Measurements from ENCODE around the gene WDR27. TPM values are rescaled to one million over a fixed set of nuclear protein-coding genes. Genes with fewer than 3 reads are reported as not detected.

Gene WDR27
- polyA plus RNA-seq, 2 of the 4 experiments (the other 2 are of a cell fraction) = 18.9 to 36.1 TPM

DNA sequence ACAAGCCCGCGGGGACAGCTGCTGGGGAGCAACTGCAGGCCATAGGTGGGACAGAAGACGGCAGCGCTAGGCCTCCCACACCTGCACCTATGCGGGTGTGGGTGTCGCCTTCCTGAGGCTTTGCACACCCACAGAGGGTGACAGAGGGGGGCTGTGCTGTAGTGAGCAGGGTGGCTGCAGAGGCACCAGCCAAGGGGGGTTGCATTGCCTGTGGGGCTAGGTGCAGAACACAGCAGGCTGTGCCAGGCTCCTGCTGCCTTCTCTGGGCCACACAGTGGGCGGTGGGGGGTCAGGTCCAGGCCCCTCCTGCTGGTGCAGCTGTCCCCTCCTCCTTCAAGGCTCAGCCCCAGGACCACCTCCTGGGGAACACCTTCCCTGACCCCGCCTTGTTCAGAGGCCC lies 75.7 kb downstream of the WDR27 start:
- no peaks in the 10 kb centered on the region for H3K4me1 ChIP-seq
- no peak overlapping the region for H3K4me3 ChIP-seq
- WGBS (ENCODE audit: missing lambda C conversion rate) = 95% methylated on average over 6 of the region's 8 CpGs
- H3K27ac ChIP-seq = no peak overlapping the region
- DNase-seq (ENCODE audit: low read depth in 1 of 2, low spot score in 1 of 2) = no peak
- POLR2A ChIA-PET = no interaction called here
- H3K4me2 ChIP-seq = no peak overlapping the region
- CTCF ChIA-PET = no interaction called here
- H3K9me3 ChIP-seq = no peaks in the 10 kb centered on the region
- no peak for ATAC-seq
- FAIRE-seq = no peak
- TF ChIP-seq CHD2 (IDR thresholded peaks at IDR 0.05; ENCODE audit: low read length, partially characterized antibody) (no peak), TP53 (CRISPR knock-in tag; IDR thresholded peaks at IDR 0.05) (no peak), ZFP36 (IDR thresholded peaks at IDR 0.05; ENCODE audit: borderline replicate concordance, partially characterized antibody) (no peak), POLR2AphosphoS2 (conservative IDR thresholded peaks at IDR 0.05; ENCODE audit: low read length) (no peak), TFCP2L1 (CRISPR knock-in tag; IDR thresholded peaks at IDR 0.05) (no peak), HDAC2 (IDR thresholded peaks at IDR 0.05) (no peak), HOXB5 (CRISPR knock-in tag; IDR thresholded peaks at IDR 0.05) (no peak), RNF2 (IDR thresholded peaks at IDR 0.05; ENCODE audit: borderline replicate concordance, low read depth) (no peak), RAD21 (conservative IDR thresholded peaks at IDR 0.05 in 1 of 2, IDR thresholded peaks at IDR 0.05 in 1 of 2) (no peak), SMC3 (IDR thresholded peaks at IDR 0.05) (no peak), NPAS2 (CRISPR knock-in tag; IDR thresholded peaks at IDR 0.05; ENCODE audit: borderline replicate concordance) (no peak), ZSCAN20 (CRISPR knock-in tag; IDR thresholded peaks at IDR 0.05) (no peak)
- TF ChIP-seq, protein P1, sequence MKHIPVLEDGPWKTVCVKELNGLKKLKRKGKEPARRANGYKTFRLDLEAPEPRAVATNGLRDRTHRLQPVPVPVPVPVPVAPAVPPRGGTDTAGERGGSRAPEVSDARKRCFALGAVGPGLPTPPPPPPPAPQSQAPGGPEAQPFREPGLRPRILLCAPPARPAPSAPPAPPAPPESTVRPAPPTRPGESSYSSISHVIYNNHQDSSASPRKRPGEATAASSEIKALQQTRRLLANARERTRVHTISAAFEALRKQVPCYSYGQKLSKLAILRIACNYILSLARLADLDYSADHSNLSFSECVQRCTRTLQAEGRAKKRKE (CRISPR knock-in tag; IDR thresholded peaks at IDR 0.05; ENCODE audit: low read depth) = no peak
- TF ChIP-seq, protein P2, sequence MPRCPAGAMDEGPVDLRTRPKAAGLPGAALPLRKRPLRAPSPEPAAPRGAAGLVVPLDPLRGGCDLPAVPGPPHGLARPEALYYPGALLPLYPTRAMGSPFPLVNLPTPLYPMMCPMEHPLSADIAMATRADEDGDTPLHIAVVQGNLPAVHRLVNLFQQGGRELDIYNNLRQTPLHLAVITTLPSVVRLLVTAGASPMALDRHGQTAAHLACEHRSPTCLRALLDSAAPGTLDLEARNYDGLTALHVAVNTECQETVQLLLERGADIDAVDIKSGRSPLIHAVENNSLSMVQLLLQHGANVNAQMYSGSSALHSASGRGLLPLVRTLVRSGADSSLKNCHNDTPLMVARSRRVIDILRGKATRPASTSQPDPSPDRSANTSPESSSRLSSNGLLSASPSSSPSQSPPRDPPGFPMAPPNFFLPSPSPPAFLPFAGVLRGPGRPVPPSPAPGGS (IDR thresholded peaks at IDR 0.05) = no peak
- TF ChIP-seq, protein P3, sequence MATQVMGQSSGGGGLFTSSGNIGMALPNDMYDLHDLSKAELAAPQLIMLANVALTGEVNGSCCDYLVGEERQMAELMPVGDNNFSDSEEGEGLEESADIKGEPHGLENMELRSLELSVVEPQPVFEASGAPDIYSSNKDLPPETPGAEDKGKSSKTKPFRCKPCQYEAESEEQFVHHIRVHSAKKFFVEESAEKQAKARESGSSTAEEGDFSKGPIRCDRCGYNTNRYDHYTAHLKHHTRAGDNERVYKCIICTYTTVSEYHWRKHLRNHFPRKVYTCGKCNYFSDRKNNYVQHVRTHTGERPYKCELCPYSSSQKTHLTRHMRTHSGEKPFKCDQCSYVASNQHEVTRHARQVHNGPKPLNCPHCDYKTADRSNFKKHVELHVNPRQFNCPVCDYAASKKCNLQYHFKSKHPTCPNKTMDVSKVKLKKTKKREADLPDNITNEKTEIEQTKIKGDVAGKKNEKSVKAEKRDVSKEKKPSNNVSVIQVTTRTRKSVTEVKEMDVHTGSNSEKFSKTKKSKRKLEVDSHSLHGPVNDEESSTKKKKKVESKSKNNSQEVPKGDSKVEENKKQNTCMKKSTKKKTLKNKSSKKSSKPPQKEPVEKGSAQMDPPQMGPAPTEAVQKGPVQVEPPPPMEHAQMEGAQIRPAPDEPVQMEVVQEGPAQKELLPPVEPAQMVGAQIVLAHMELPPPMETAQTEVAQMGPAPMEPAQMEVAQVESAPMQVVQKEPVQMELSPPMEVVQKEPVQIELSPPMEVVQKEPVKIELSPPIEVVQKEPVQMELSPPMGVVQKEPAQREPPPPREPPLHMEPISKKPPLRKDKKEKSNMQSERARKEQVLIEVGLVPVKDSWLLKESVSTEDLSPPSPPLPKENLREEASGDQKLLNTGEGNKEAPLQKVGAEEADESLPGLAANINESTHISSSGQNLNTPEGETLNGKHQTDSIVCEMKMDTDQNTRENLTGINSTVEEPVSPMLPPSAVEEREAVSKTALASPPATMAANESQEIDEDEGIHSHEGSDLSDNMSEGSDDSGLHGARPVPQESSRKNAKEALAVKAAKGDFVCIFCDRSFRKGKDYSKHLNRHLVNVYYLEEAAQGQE (IDR thresholded peaks at IDR 0.05) = no peak

DNA sequence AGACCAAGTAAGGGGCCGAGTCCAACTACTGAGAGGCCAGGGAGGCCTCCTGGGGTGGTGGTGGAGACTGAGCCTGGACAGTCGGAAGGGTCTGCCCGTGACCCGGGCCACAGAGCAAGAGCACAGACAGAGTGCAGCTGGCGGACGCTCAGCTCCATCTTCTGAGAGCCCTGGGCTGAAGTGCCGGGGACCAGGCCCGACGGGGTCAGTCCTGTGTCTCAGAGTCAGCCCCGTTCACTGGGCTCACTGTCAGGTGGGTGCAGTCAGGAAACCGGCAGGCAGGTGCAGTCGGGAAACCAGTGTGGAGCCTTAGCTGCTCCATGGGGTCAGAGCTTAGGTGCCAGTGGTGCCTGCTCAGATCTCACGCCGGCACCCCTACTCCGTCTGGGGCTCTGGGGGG lies 76.5 kb downstream of the WDR27 start:
- Histone ChIP-seq H3K4me2 (no peak overlapping the region), H3K27ac (no peak overlapping the region), H3K9me3 (no peaks in the 10 kb centered on the region), H3K4me1 (peaks cover 5% of the 10 kb centered on the region), H3K4me3 (no peak overlapping the region)
- ATAC-seq = no peak
- WGBS (ENCODE audit: missing lambda C conversion rate) = 100% methylated on average over 2 of the region's 15 CpGs
- DNase-seq (ENCODE audit: low read depth in 1 of 2, low spot score in 1 of 2) = no peak
- no peak for FAIRE-seq
- POLR2A ChIA-PET = no interaction called here
- CTCF ChIA-PET = no interaction called here
- no peak for TF ChIP-seq FOSB (CRISPR knock-in tag; IDR thresholded peaks at IDR 0.05)
- TF ChIP-seq ZSCAN20 (CRISPR knock-in tag; IDR thresholded peaks at IDR 0.05) = no peak
- TF ChIP-seq TFCP2L1 (CRISPR knock-in tag; IDR thresholded peaks at IDR 0.05) = no peak
- no peak for TF ChIP-seq JUN (IDR thresholded peaks at IDR 0.05)
- TF ChIP-seq, protein P3 (IDR thresholded peaks at IDR 0.05) = no peak
- no peak for TF ChIP-seq ZFP36 (IDR thresholded peaks at IDR 0.05; ENCODE audit: borderline replicate concordance, partially characterized antibody)
- no peak for TF ChIP-seq MYC (IDR thresholded peaks at IDR 0.05; ENCODE audit: borderline replicate concordance, low read length)
- no peak for TF ChIP-seq HDAC2 (IDR thresholded peaks at IDR 0.05)
- no peak for TF ChIP-seq PHF8 (IDR thresholded peaks at IDR 0.05; ENCODE audit: borderline replicate concordance, low read depth)
- TF ChIP-seq RAD21 (conservative IDR thresholded peaks at IDR 0.05 in 1 of 2, IDR thresholded peaks at IDR 0.05 in 1 of 2) = no peak
- TF ChIP-seq KDM5A (IDR thresholded peaks at IDR 0.05) = no peak
- TF ChIP-seq CHD2 (IDR thresholded peaks at IDR 0.05; ENCODE audit: low read length, partially characterized antibody) = no peak
- TF ChIP-seq RCOR1 (IDR thresholded peaks at IDR 0.05; ENCODE audit: low read depth, low read length) = no peak
- TF ChIP-seq, protein P4, sequence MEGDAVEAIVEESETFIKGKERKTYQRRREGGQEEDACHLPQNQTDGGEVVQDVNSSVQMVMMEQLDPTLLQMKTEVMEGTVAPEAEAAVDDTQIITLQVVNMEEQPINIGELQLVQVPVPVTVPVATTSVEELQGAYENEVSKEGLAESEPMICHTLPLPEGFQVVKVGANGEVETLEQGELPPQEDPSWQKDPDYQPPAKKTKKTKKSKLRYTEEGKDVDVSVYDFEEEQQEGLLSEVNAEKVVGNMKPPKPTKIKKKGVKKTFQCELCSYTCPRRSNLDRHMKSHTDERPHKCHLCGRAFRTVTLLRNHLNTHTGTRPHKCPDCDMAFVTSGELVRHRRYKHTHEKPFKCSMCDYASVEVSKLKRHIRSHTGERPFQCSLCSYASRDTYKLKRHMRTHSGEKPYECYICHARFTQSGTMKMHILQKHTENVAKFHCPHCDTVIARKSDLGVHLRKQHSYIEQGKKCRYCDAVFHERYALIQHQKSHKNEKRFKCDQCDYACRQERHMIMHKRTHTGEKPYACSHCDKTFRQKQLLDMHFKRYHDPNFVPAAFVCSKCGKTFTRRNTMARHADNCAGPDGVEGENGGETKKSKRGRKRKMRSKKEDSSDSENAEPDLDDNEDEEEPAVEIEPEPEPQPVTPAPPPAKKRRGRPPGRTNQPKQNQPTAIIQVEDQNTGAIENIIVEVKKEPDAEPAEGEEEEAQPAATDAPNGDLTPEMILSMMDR (IDR thresholded peaks at IDR 0.05) = no peak
